ENCODE measurements around the gene AMIGO2.

GRCh38 chr12:47082796-47083621 lies 3.2 kb upstream of the AMIGO2 start:
- TF ChIP-seq, protein P1, sequence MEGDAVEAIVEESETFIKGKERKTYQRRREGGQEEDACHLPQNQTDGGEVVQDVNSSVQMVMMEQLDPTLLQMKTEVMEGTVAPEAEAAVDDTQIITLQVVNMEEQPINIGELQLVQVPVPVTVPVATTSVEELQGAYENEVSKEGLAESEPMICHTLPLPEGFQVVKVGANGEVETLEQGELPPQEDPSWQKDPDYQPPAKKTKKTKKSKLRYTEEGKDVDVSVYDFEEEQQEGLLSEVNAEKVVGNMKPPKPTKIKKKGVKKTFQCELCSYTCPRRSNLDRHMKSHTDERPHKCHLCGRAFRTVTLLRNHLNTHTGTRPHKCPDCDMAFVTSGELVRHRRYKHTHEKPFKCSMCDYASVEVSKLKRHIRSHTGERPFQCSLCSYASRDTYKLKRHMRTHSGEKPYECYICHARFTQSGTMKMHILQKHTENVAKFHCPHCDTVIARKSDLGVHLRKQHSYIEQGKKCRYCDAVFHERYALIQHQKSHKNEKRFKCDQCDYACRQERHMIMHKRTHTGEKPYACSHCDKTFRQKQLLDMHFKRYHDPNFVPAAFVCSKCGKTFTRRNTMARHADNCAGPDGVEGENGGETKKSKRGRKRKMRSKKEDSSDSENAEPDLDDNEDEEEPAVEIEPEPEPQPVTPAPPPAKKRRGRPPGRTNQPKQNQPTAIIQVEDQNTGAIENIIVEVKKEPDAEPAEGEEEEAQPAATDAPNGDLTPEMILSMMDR (IDR thresholded peaks at IDR 0.05), result no peak
- no peak for TF ChIP-seq POLR2A (IDR thresholded peaks at IDR 0.05)
- TF ChIP-seq POLR2AphosphoS5 (IDR thresholded peaks at IDR 0.05), result no peak

Data from stomach (tissue), 4 donors.